COR-L47 (cell line): ENCODE results near the gene PGAP1.
A peak's percentile ranks its signal among the peaks of the same experiment; 100 is the strongest.

ENCODE experiments used
- DNase-seq: peaks from one replicate; lab custom pipeline; 2025; lab: John Stamatoyannopoulos, UW

PGAP1 gene

DNA sequence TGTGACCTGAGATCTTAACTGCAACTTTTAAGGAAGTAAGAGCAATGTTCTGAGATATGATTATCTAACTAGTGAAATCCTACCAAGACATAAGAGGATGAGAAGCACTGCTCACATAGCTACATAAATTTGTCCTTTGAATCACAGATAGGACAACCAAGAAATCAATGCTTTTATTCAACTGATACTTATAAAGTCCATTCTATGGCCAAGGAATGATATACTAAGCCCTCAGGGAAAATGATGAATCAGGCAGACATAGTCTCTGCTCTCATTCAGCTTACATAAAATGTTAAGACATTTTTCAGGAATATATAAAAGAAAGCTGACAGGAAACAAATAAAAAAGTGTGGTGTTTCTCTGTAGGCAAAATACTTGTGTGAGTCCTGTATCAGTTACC lies 39.1 kb downstream of the PGAP1 start:
- no peak for DNase-seq

DNA sequence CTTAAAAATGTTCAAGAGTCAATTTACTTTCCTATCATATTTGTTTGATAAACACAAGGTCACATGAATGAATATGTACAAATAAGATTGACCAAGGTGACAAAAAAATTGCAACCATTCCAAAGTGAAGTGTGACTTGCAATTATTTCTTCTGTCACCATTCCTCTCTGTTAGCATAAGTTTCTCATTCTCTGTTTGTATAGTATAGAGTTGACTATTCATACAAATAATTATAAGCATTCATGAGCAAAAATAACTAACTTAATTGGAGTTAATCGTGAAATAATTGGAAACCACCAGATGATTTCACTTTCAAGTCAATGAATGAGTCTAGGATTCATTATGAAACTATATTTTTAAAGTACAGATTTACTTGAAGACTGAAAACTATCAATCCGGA lies 42.1 kb downstream of the PGAP1 start:
- DNase-seq: no peak

DNA sequence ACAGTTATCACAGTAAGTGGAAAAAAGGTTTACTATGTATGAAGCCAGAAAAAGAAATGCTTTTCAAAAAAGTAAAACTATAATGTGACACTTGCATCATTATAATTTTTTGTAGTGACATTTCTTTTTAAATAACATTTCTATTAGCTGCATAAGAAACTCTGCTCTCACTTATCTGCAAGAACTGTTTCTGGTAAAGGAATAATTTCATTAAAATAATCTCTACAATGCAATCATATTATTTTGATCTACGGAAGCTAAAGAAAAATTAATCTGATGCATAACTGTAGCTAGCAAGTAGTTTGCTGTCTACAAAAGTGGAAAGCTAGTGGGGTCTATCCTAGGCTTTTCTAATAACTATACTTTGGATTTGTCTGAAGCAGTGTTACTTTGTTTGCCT lies 50.1 kb downstream of the PGAP1 start:
- DNase-seq: no peak

DNA sequence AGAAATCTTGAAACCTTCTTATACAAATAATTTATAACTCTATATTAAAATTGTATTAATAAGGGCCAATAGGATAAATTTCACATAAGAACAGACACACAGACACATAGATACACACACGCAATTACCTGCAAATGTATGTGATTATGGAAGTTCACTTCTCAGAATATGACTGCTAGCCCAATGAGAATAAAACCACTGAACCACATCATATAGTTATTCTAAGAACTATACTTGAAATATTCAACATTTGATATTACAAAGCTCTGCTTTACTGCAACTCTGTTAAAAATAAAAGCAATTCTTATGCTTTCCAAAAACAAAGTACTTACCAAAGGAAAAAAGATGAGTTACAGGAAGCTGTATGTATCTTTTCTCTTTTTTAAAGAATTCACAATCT lies 51.1 kb downstream of the PGAP1 start:
- no peak for DNase-seq

DNA sequence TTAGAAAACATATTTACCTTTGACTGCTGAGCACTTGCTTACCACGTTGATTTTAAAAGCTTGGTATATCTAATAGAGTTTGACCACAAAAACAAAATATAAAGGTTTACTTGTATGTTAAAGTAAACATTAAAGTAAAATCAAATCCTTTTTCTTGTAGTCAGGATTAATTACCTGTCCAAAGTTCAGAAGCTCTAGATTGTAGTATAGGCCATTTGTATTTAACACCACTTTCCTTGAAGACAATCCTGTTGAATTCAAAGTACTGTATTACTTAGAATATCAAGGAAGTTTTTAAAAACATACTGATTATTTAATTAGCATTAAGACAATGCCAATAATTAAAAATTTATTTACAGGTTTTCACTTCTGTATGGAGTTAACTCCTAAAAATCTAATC lies 53.0 kb downstream of the PGAP1 start:
- no peak for DNase-seq

DNA sequence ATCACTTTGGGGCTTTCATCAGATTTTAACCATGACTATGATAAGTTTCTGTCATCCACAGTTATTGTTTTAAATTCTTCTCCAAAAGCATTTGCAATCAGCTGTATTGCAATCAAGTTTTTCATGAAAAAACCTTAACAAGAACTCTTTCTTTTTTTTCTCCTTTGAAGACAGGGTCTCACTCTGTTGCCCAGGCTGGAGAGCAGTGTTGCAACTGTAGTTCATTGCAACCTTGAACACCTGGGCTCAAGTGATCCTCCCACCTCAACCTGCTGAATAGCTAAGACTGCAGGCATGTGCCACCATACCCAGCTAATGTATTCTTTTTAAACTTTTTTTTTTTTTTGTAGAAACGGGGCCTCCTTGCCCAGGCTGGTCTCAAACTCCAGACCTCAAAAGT lies 71.9 kb downstream of the PGAP1 start:
- DNase-seq: no peak

DNA sequence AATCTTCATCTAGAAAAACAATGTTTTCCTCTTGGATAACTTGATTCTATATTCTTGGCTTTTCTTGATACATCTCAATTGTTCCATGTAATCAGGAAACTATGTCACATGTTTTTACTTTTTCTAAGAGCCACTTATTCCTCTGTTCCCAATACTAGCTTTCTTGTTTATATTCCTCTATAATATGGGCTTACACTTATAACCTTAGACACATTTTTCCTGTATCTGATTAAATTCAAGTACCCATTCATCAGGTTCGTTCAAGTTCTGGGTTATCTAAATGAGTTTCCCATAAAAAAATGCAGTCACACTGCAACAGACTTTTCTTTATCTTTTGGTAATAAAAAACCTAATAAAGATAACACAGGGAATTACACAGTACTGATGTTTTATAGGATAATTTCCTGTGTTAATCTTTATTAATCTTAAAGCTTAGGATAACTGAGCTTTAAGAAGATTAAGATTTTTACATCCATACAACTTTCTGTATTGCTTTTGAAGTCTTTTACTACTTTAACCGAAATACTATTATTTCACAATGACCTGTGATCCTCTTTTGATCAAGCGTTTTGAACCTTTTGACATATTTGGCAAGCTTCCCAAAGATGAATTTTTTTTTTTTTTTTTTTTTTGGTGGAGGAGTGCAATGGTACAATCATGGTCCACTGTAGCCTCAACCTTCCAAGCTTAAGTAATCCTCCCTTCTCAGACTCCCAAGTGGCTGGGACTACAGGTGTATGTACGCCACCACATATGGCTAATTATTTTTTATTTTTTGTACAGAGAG lies 73.0 kb downstream of the PGAP1 start:
- DNase-seq: no peak

DNA sequence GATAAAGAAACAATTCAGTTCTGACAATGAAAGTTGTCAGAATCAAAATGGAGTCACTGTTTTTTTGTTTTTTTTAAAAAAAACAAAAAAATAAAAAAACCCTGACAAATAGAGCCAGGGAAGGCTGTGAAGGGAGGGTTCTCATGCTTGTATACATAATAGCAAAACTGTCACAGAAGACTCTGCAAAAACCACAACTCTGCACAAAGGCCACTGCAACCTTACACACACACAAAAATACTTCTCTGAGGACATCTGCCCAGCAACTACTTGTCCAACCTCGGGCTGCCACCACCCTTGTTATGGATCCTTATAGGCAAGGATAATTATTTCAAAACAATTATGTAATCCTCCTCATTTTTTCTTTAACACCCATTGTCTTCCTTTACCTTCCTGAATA lies 75.4 kb downstream of the PGAP1 start:
- no peak for DNase-seq

DNA sequence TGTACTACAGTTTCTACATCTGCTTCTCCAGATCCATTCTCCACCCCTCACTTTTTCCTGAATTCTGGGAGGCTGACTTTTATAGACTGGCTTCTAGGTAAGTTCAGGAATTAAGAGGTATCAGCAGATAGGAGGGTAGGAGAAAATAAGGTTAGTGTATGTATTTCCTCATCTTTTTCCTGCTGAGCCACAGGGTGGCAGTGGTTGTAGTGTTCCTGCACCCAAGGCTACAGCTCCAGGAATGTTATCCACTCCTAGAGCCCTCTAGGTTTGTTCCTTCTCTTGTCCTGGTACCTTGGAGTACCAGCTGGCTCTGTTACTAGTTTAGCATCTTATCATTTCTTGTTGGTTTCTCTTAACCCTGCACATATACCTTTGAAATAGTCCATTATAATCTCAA lies 76.6 kb downstream of the PGAP1 start:
- no peak for DNase-seq

DNA sequence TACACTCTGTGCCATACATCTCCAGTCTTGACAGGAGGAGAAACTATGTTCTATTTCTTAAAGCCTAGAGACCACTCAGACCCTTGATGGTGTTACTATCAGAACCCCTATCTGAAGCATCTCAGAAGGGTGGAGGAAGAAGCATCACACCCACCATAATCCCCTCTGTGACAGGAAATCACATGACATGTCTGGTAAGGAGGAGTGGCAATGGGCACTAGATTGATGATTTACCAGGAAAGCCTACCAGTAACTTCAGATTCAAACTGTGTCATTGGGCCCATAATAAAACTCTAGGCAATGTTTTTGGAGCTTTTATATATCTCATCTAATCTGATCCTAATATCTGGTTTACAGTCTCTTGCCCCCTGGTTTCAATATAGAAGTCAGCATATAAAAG lies 80.2 kb downstream of the PGAP1 start:
- no peak for DNase-seq

DNA sequence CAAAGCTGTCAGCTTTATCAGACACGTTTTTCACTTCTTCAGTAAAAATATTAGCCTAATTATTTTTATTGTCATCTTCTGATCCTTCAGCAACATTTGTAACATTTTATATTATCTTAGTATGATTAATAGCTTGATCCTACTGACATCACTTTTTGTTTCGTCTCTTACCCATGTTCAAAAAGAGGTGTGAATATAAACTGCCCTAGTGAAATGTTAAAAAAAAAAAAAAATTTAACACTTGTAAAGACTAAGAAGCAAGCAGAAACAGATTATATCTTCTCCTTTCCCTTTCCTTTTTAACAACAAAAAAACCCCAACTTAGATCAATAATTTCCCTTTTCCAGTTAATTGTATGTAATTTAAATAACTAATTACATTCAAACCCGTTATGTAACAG lies 81.1 kb downstream of the PGAP1 start:
- no peak for DNase-seq

DNA sequence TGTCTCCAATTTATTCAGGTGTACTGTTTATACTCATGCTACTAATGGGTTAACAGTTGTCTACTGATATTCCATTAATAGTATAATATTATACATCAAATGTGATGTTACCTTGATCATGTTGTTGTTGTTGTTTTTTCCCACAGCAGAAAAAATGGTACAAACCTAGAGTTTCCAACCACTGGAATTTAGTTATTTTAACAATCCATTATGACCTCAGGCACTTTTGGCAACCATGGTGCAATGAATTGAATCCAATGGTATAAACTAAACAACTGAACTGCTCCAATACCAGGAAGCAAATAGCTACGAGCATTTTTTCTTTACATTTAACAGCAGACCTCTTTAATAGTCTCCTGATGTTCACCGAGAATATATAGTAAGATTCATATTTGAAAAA lies 86.3 kb downstream of the PGAP1 start:
- DNase-seq: no peak

DNA sequence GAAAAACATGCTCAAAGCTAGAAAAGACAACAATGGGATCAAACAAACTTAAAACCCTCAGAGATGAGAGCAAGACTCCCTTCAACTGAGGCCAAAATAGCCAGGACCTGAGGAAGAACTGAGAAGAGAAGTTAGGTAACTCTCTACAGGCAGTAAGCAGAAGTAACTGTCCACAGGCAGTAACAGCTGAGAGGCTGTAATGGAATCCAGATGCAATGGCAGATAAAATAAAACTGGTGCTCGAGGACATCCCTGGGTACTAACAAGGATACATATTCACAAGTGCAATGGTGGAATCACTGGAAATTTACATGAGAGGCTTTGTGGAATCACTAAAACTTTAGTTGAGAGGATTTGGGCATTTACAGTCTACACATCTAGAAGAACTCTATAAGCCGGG lies 86.9 kb downstream of the PGAP1 start:
- no peak for DNase-seq

DNA sequence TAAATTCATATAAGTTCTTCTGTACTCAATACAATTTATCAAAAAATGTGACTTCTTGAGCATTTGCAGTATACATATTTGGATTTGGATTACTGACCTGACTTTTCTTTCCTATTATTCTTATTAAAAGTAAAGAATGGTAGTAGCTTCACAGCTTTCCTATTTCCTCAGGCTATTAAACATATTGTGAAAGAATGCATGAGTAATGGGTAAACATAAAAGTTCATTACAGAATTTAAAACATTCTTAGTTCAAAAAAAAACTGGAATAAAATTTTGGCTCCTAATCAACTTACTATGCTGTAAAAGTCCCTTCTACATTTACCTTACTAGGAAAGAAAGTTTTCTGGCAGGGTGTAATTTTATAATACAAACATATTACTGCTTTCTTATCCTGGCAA lies 90.1 kb downstream of the PGAP1 start:
- no peak for DNase-seq

DNA sequence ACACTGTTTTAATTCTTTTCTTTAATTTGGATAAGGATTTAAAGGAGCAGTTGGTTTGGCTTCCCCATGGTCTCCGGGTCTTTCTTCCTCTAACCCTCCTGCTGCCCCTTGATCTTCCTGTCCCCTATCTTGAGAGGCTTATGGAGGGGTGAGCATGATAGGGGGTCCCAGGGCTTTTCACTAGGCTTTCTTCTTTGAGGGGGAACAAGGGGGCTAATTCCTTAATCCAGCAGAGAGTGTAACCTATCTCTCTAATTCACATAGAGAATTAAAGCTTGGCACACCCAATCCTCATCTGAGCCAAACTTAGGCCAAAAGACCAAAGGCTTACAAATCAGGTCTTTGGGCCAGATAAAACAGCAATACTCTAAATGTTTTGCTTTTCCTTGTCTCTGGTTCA lies 95.8 kb downstream of the PGAP1 start:
- no peak for DNase-seq

DNA sequence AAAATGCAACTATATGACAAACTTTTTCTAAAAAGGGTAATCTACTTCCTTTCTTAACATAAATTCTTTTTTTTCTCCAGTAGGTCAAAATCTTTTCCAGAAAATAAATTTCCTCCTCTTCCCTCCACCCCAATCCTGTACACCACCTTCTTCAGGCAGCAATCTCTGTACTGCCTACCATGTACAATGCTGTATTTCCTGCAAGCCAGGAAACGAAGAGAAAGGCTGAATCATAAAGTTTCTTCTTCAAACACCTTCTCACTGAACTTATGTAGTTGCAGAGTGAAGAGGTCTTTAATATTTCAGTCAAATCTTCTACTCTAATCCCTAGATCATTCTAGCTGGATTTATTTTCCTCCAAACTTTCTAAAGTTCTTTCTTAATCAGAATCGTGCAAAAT lies 99.2 kb downstream of the PGAP1 start:
- no peak for DNase-seq

DNA sequence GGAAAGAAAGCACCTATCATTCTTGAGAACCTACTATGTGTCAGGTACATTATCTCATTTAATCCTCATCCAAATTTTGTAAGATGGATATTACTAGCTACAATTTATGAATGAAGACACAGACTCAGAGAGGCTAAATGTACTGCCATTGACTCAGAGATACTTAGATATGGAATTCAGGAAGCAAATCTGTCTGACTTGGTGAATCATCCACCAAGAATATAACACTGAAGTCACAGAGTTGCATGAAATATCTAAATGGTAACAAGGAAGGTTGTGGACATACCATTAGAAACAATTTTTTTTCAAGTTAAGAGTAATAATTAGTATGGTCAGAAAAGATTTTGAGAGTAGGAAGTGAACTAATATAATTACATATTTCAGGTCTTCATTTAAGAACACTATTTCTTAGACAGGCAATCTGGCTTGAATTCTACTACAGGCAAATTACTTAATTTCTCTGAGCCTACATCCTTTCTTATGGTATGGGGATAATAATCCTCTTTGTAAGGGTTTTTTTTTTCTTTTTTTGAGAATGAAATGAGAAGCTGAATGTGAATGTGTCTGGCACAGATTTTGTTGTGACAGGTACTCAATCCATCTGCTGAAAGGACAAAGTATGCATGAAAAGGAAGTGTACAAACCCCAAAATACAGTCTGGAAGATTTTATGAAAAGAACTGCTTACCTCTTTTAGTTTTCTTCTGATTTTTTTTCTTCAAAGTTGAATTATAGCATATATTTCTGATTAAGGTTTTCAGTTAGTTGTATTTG lies 102.6 kb downstream of the PGAP1 start:
- DNase-seq: no peak

DNA sequence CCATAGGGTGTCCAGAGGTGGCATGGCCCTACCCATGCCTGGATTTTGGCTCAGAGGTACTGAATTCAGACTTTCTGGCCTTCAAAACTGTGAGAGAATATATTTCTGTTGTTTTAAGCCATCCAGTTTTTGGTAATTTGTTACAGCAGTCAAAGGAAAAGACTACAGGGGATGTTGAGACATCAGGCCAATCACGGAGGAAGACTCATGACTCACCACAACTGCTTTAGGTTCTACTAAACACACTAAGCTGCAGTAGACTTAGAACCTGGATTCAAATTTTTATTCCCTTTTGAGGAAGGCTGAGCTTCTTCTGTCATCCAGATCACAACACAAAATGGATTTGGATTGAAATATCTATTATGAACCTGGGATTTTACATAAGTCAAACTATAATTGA lies 105.3 kb downstream of the PGAP1 start:
- DNase-seq: no peak

DNA sequence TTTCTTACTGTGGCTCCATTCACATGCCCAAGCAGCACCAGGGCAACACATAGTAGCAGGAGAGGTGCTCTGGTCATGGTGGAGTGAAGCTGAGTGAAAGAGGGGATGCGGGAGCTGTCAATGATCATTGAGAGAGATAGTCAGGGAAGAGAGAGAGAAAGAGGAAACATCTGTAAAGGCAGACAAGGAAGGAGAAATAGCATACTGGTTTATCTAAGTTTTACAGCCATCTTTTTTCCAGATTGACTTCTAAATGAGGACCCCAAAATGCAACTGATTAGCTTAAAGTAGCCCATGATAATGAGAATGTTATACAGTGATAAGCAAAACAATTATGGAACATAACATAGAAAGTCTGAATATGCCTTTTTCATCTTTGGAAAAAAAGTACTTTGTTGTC lies 117.2 kb downstream of the PGAP1 start, which contains the start of gene C2orf66:
Gene C2orf66, minus strand, starts transcription at position 96 of the 400 bp plus-strand sequence. Its CDS starts 19 bp downstream, at position 77.
- no peak for DNase-seq

DNA sequence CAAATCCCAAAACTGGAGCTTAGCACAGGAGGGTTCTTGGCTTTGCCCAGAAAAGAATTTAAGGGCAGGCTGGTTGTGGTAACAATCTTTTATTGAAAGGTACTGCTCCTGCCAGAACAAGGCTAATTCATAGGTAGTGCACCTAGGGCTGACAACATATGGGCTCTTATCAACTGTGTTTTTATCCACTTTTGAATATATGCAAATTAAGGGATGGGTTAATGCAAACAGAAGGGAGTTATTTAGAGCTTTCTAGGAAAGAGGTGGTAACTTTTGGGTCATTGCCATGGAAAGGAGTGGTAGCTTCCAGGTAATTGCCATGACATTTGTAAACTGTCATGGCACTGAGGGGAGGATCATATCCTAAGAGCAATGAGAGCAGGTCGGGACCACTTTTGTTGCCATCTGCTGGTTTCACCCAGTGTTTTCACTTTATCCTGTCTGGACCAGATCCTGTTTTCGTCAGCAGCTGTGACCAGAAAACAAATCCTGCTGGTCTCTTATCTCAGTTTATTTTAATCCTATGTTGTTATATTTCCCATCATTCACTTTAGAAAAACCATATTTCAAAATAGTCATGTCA lies 118.3 kb downstream of the PGAP1 start:
- DNase-seq: no peak

DNA sequence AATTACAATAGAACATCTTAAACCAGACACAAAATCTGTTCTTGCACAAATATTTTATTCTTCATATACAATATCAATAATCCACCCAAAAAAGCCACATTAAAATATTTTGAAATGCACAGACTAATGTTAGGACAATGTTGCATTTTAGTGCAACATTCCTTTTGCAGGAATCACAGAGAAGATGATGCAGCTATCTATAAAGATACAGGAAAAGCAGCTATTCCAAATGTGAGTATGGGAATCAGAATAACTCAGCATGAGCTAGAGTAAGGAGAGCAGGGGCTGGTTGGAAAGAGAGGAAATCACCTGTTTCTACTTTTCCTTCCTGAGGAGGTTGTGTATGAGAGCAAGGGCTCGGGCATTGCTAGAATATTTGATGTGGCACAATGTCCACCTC lies 122.1 kb downstream of the PGAP1 start:
- no peak for DNase-seq

DNA sequence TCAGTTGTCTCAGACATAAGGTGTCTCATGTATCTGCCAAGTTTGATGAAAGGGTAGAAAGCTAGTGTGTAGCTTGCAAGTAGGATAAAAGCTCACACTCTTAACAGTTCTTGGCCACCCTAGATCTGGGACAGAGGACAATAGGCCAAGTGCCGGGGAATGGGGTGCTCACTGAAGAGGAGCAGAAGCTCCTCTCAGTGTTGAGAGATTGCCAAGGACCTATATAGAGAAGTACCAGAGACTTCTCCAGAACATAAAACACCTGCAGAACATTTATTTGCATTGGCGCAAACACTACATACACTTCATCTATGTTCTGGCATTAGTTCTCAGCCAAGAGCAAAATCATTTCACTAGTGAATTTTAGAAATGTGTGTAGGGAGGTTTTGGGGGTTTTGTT lies 124.1 kb downstream of the PGAP1 start:
- DNase-seq: no peak

DNA sequence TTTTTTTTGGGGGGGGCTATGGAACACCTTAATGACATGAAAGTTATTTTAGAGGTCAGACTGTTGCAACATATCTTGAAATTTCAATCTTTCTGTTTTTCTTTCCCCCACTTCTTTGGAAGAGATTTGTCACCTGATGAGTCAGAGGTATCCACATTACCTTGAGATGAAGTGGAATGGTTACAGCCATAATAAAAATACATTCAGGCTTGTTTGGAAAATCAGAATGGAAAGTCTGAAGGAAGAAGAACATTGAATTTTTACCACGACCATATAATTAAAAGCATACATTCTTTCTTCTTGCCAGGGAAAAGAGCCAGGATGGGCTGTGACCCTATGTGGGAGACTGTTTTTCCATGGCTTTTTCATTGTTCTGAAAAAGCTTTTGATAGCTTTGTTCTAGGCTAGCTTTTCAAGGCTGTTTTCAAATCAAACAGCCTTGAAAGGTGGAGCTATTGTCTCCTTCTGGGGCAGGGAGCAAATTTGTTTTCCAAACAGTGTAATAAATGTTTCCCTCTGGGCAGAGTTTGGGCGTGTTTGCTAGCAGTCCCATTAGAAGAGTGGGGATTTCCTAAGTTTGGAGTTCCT lies 124.7 kb downstream of the PGAP1 start:
- peak; percentile 10 for DNase-seq
